Astrocyte (in vitro differentiated cells and primary cell): ENCODE data around the gene NECTIN1. TPM values are rescaled to one million over a fixed set of nuclear protein-coding genes. Genes with fewer than 3 reads are reported as not detected.

ENCODE experiments used
- DNase-seq: peaks from one replicate; pipeline ENCODE4 v3.0.0-alpha.2; 2010; ENCODE audit warnings: low read depth
- FAIRE-seq: peaks from 2 replicates; lab custom pipeline; 2011; peaks lifted over from hg19 to GRCh38; lab: Jason Lieb, UNC
- H2AFZ ChIP-seq: 2 replicates; pipeline ENCODE4 v1.6.0; 2012; ENCODE audit warnings: low read depth, low read length, inconsistent platforms
- H3K27ac ChIP-seq: 2 replicates; pipeline ENCODE4 v1.5.1; 2011; ENCODE audit warnings: low read depth, low read length, inconsistent platforms
- H3K27me3 ChIP-seq: 2 replicates; pipeline ENCODE4 v1.6.0; 2011; ENCODE audit warnings: low read length, inconsistent platforms; ENCODE audit not compliant: insufficient read depth
- H3K36me3 ChIP-seq: 2 replicates; pipeline ENCODE4 v1.5.1; 2011; ENCODE audit warnings: low read length, inconsistent platforms; ENCODE audit not compliant: insufficient read depth
- H3K4me1 ChIP-seq: 2 replicates; pipeline ENCODE4 v1.5.1; 2011; ENCODE audit warnings: low read length, inconsistent platforms; ENCODE audit not compliant: insufficient read depth
- H3K4me2 ChIP-seq: 2 replicates; pipeline ENCODE4 v1.6.0; 2012; ENCODE audit warnings: low read length, inconsistent platforms
- H3K4me3 ChIP-seq: 2 replicates; pipeline ENCODE4 v1.5.1; 2011; ENCODE audit warnings: low read depth, mild to moderate bottlenecking, low read length, inconsistent platforms; ENCODE audit not compliant: insufficient read depth
- H3K79me2 ChIP-seq: 2 replicates; pipeline ENCODE4 v1.6.0; 2012; ENCODE audit warnings: mild to moderate bottlenecking, low read length, inconsistent platforms; ENCODE audit not compliant: insufficient read depth
- H3K9ac ChIP-seq: 2 replicates; pipeline ENCODE4 v1.6.0; 2012; ENCODE audit warnings: mild to moderate bottlenecking, low read length, inconsistent platforms
- H3K9me3 ChIP-seq: 2 replicates; pipeline ENCODE4 v1.5.1; 2012; ENCODE audit warnings: low read depth, mild to moderate bottlenecking, low read length, inconsistent platforms; ENCODE audit not compliant: insufficient read depth
- H4K20me1 ChIP-seq: 2 replicates; pipeline ENCODE4 v1.6.0; 2012; ENCODE audit warnings: low read length, inconsistent platforms; ENCODE audit not compliant: insufficient read depth
- H3K27ac Mint-ChIP-seq: one replicate; pipeline ENCODE4 v1.8.0; 2021; ENCODE audit warnings: mild to moderate bottlenecking, mixed read lengths; ENCODE audit not compliant: unreplicated experiment
- H3K27me3 Mint-ChIP-seq: one replicate; pipeline ENCODE4 v1.8.0; 2021; ENCODE audit warnings: low read depth, mixed read lengths; ENCODE audit not compliant: unreplicated experiment
- H3K36me3 Mint-ChIP-seq: one replicate; pipeline ENCODE4 v1.8.0; 2021; ENCODE audit warnings: low read depth, mixed read lengths; ENCODE audit not compliant: unreplicated experiment
- H3K4me1 Mint-ChIP-seq: one replicate; pipeline ENCODE4 v1.8.0; 2021; ENCODE audit warnings: low read depth, mixed read lengths; ENCODE audit not compliant: unreplicated experiment
- H3K4me3 Mint-ChIP-seq: one replicate; pipeline ENCODE4 v1.8.0; 2021; ENCODE audit warnings: mild to moderate bottlenecking, moderate library complexity, mixed read lengths; ENCODE audit not compliant: unreplicated experiment
- H3K9me3 Mint-ChIP-seq: one replicate; pipeline ENCODE4 v1.8.0; 2021; ENCODE audit warnings: mild to moderate bottlenecking, mixed read lengths; ENCODE audit not compliant: unreplicated experiment
- EZH2 ChIP-seq: IDR thresholded peaks from 2 replicates; pipeline ENCODE4 v1.6.1; 2012; ENCODE audit warnings: mild to moderate bottlenecking, low read length, inconsistent platforms; ENCODE audit not compliant: insufficient read depth
- total RNA-seq: library from RNA; stranded (reverse); gene quantifications from 2 replicates; pipeline ENCODE4 v1.2.1, GENCODE V29; 2021
- TF ChIP-seq, protein P1 (sequence below): IDR thresholded peaks from 2 replicates; pipeline ENCODE4 v1.5.1; 2011; ENCODE audit warnings: low read depth, mild to moderate bottlenecking, inconsistent platforms, low read length, moderate library complexity; ENCODE audit not compliant: insufficient read depth

Gene NECTIN1
- total RNA-seq, 1 donor from 2014 or later: 17.7 TPM

DNA sequence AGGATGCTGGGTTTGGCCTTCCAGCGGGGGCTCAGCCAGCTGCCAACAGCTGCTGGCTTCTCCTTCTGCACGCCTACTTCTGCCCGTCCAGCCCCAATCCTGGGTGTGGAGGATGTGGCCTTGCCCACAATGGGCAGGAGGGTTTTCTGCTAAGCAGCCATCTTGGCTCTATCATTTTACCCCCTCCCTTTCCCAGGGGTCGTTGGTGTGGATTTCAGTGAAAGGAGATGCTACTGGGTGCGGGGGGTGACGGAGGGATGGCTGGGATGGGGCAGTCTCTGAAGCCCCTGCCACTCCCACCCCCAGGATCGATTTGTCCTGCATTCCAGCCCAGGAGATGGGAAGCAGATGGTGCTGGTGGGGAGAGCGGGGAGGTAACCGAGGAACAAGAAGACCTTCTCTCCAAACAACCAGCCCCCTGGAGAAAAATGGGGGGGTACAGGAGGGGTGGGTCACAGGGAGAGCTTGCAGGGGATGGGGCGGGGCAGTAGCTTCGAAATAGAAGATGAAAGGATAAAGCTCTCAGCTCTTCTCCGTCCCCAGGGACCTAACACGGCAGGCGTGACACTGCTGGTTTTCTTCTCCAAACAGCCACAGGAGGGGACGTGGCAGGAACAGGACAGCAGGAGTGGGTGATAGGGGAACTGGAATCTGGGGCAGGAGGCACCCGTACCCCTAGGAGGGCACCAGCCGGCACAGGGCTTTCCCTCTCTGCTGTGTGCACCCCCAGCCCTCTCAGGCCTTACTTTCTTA lies 68.9 kb downstream of the NECTIN1 start:
- Histone ChIP-seq H3K4me1 (no peaks in the 10 kb centered on the region), H3K36me3 (no peaks in the 10 kb centered on the region), H2AFZ (no peak overlapping the region), H3K9me3 (no peaks in the 10 kb centered on the region), H3K9ac (no peak overlapping the region), H3K4me2 (no peak overlapping the region), H3K79me2 (no peaks in the 10 kb centered on the region), H3K27ac (no peak overlapping the region), H3K27me3 (no peaks in the 10 kb centered on the region), H3K4me3 (no peak overlapping the region), H4K20me1 (no peaks in the 10 kb centered on the region)
- H3K9me3 Mint-ChIP-seq: peaks cover 1% of the 10 kb centered on the region
- TF ChIP-seq, protein P1, sequence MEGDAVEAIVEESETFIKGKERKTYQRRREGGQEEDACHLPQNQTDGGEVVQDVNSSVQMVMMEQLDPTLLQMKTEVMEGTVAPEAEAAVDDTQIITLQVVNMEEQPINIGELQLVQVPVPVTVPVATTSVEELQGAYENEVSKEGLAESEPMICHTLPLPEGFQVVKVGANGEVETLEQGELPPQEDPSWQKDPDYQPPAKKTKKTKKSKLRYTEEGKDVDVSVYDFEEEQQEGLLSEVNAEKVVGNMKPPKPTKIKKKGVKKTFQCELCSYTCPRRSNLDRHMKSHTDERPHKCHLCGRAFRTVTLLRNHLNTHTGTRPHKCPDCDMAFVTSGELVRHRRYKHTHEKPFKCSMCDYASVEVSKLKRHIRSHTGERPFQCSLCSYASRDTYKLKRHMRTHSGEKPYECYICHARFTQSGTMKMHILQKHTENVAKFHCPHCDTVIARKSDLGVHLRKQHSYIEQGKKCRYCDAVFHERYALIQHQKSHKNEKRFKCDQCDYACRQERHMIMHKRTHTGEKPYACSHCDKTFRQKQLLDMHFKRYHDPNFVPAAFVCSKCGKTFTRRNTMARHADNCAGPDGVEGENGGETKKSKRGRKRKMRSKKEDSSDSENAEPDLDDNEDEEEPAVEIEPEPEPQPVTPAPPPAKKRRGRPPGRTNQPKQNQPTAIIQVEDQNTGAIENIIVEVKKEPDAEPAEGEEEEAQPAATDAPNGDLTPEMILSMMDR: no peak
- TF ChIP-seq EZH2: no peak
- H3K27me3 Mint-ChIP-seq: peaks cover 45% of the 10 kb centered on the region
- DNase-seq: no peak
- FAIRE-seq: no peak
- no peak overlapping the region for H3K4me3 Mint-ChIP-seq
- H3K27ac Mint-ChIP-seq: no peak overlapping the region
- H3K36me3 Mint-ChIP-seq: no peaks in the 10 kb centered on the region
- H3K4me1 Mint-ChIP-seq: peaks cover 5% of the 10 kb centered on the region

DNA sequence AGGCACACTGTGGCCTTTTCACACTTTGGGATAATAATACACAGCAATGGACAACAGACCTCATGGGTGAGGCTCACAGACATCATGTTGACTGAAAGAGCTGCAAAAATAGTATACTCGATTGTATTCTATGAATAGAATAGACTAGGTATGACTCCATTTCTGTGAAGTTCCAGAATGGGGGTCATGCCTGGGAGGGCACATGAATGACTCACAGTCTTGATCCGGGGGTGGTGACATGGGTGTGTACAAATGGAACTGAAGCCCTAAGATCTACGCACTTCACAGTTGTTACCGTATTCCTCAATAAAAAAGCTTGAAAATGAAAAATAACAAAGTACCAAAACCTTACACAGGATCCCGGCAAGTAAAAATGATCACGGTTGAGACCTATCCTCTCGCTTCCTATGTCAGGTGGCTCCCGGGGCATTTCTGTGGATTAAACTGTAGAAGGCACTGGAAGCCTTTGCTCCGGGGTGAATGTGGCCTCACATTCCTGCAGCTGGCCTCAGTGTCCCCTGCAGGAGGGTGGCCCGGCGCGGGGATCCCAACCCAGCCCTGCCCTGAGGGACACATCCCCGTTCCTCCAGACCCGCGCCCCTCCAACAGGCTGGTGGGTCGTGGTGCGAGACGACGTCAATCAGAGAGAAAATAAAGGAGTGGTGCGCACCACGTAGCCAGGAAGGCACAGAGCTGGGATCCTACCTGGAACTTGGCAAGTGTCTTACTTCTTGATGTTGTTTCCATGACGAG lies 75.9 kb downstream of the NECTIN1 start:
- DNase-seq (peak; percentile 14), FAIRE-seq (no peak)
- Mint-ChIP-seq H3K4me1 (peaks cover 4% of the 10 kb centered on the region), H3K27me3 (peaks cover 43% of the 10 kb centered on the region), H3K27ac (no peak overlapping the region), H3K4me3 (no peak overlapping the region), H3K36me3 (no peaks in the 10 kb centered on the region), H3K9me3 (peaks cover 5% of the 10 kb centered on the region)
- no peak overlapping the region for H3K4me2 ChIP-seq
- H3K79me2 ChIP-seq: no peaks in the 10 kb centered on the region
- TF ChIP-seq, protein P1: no peak
- no peak for TF ChIP-seq EZH2
- no peaks in the 10 kb centered on the region for H3K36me3 ChIP-seq
- no peaks in the 10 kb centered on the region for H3K27me3 ChIP-seq
- H3K9ac ChIP-seq: no peak overlapping the region
- H3K27ac ChIP-seq: no peak overlapping the region
- H4K20me1 ChIP-seq: no peaks in the 10 kb centered on the region
- H3K4me1 ChIP-seq: no peaks in the 10 kb centered on the region
- no peaks in the 10 kb centered on the region for H3K9me3 ChIP-seq
- no peak overlapping the region for H3K4me3 ChIP-seq
- H2AFZ ChIP-seq: no peak overlapping the region
